ENCODE data around the gene TMEM238.

TMEM238 gene

GRCh38 chr19:55384131-55384919 lies at the start of gene TMEM238:
Gene TMEM238, minus strand, starts transcription at chr19:55384292. Its CDS starts 33 bp downstream, at chr19:55384259.
- H3K27ac ChIP-seq = peak within 1 kb of the TSS; percentile 98
- TF ChIP-seq ZFX (IDR thresholded peaks at IDR 0.05; ENCODE audit: borderline replicate concordance) (no peak), CTCF (IDR thresholded peaks at IDR 0.05) (peak; percentile 0; the same call in 1 of the 2 replicates)

- TF ChIP-seq CTCF (IDR thresholded peaks at IDR 0.05) (no peak), ZFX (IDR thresholded peaks at IDR 0.05; ENCODE audit: borderline replicate concordance) (no peak)
These were observed 49.2 kb upstream of the TMEM238 start for GRCh38 chr19:55433292-55433691.

GRCh38 chr19:55432241-55432959 lies 48.3 kb upstream of the TMEM238 start:
- TF ChIP-seq ZFX (IDR thresholded peaks at IDR 0.05; ENCODE audit: borderline replicate concordance) (no peak), CTCF (IDR thresholded peaks at IDR 0.05) (no peak)

More at GRCh38 chr19:55433292-55433691, 49.2 kb upstream of the TMEM238 start:
- no peak overlapping the region for H3K27ac ChIP-seq

GRCh38 chr19:55431183-55431582 lies 47.1 kb upstream of the TMEM238 start:
- no peak overlapping the region for H3K27ac ChIP-seq
- TF ChIP-seq CTCF (IDR thresholded peaks at IDR 0.05) = no peak
- TF ChIP-seq ZFX (IDR thresholded peaks at IDR 0.05; ENCODE audit: borderline replicate concordance) = no peak

More at GRCh38 chr19:55432241-55432959, 48.3 kb upstream of the TMEM238 start:
- no peak overlapping the region for H3K27ac ChIP-seq

GRCh38 chr19:55426042-55426441 lies 42.0 kb upstream of the TMEM238 start:
- no peak for TF ChIP-seq CTCF (IDR thresholded peaks at IDR 0.05)
- TF ChIP-seq ZFX (IDR thresholded peaks at IDR 0.05; ENCODE audit: borderline replicate concordance) = no peak
- H3K27ac ChIP-seq = no peak overlapping the region

GRCh38 chr19:55424518-55424917 lies 40.4 kb upstream of the TMEM238 start:
- no peak overlapping the region for H3K27ac ChIP-seq
- no peak for TF ChIP-seq CTCF (IDR thresholded peaks at IDR 0.05)
- TF ChIP-seq ZFX (IDR thresholded peaks at IDR 0.05; ENCODE audit: borderline replicate concordance) = no peak
